Measurements from ENCODE around the gene PLAC1.
A peak's percentile ranks its signal among the peaks of the same experiment; 100 is the strongest.

Gene PLAC1

DNA sequence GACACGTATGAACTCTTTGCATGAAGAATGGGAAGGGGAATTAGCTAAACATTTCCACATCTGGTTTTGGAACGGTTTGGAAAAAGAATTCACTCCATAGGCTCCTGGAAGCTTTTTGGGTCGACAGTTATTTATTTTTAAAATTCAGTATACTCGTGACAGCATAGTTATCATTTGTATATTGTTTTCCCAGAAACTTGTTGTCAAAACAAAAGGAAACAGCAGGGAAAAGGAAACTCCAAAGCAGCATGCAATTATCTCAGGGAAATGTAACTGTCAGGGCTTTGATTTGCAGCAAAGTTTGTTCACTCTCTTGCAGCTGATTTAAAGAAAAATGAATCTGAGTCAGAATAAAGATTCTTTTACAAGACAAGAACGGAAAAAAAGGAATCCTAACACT lies 86.5 kb downstream of the PLAC1 start:
- no peak for DNase-seq

DNA sequence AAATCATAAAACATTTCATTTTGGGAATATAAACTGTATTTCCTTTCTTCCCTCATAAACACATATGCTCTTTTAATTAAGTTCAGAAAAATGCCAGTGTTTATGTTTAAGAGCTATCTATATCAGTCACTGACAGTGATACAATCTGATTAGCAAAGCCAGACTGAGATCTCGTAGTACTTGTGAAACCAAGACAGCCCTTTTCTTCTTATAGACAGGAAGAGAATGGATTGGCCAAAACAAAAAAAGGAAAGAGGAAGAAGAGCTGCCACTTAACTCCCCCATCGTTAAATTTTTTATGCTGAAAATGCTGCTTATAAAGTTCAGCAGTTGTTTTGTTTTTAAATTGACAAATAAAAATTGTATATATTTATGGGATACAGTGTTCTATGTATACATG lies 87.4 kb downstream of the PLAC1 start:
- DNase-seq: peak; percentile 46

DNA sequence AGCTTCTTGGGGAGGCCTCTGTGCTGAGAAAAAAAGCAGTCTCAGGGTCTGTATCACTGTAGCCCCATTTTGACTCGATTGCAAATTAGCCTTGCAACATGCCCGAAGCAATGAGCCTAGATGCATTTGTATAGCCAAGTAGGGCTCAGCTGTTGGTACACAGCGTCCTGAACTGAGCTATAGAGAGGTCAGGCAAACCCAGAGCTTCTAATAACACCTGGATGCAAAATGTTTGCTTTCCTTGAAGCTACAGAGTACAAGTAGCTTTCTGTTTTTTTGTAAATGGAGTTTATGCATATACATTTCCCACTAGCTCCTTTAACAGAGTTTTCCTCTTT lies 87.8 kb downstream of the PLAC1 start:
- no peak for DNase-seq

DNA sequence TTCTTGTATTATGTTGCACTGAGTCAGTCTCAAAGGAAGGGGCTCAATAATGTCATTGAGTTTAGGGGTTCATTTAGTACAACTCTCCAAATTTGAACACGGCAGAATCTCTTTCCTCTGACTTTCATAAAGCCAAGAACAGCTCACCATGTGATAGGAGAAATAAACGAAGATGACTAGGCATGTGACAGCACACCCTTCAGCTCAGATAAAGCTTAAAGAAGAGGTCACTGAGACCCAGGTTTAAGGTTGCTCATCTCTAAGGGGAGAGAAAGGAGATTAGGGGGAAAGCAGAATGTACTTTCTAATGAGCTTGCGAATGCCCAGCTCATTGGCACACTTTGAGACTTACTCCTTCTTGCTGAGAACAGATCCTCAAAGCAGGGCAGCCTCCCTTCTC lies 89.0 kb downstream of the PLAC1 start:
- DNase-seq: no peak

DNA sequence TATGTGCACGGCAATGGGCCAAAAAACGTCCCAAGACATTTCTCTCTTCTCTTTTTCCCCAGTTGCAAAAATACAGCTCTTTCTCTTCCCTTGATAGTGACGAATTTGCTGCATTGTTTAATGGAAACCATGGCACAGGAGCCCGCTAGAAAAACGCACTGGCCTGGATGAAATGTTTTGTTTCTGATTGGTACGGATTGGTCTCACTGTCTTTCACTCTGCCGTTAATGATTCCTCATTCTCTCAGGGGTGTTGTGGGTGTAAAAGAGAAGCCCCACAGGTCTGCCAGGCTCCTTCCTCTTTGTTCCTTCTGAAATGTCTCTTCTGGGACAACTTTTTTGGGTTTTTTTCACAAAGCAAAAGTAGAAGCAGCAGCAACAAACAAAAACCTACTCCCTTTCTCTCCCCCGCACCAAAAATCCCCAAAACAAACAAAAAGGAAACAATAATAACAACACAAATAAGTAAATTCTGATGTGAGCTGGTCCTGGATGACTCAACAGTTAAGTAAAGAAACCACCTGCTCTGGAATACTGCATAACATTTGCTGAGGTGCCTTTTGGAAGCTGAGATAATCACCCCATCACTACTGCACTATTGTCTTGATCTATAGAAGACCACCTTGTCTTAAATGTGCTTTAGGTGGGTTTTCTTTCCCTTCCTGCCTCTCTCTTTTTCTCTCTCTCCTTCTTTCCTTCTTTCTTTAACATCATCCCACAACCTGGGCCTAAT lies 89.8 kb downstream of the PLAC1 start:
- DNase-seq: no peak

DNA sequence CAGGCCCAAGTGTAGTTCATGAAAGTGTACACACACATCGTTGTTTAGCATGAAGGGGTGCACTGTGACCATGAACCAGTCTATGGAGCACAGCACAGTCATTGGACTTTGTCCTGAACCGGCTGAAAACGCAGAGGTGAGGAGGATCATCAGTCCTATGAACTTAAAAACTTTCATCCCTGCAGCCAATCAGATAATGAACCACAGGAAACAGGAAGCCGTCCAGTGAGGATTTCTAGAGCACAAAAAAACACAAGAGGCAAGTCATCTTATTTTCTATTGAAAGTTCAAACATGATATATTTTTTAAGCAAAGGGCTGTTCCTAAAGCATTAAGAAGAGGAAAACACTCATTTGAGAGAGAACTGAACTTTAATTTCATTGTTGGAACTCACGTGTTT lies 91.8 kb downstream of the PLAC1 start:
- no peak for DNase-seq

DNA sequence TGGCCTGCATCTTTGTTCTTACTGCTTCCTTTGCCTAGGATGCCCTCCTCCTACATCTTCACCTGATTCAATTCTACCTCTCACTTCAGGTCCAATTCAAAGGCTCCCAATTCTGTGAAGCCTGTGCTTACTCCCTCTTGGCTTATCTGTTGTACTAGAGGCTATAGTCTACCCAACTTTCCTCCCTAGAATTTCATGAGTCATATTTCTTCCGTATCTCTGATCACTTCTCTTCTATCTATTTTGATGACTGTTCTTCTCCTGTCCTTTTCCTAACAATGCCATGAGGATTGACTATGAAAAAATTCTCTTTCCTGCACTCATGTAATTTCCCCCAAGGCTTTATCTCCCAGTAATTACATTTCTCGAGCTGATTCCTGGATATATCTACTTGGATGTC lies 96.3 kb downstream of the PLAC1 start:
- no peak for DNase-seq

DNA sequence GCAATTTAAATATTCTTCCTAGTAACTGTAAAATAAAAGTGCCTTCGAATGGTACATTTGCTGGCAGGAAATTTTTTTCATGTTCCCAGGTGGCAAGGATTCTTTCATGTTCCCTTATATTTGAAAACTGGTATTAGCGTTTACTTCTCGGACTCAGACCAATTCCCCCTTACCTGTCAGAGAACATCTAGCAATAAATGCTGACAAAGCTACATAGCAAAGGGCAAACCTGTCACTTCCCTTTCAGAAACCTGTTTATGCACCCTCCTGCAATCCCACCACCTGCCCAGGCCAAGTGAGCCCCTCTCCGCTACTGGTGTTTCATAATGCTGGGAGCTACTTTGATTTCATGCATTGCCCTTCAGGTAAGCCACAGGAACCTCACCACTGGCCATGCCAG lies 100.1 kb downstream of the PLAC1 start:
- DNase-seq: no peak

DNA sequence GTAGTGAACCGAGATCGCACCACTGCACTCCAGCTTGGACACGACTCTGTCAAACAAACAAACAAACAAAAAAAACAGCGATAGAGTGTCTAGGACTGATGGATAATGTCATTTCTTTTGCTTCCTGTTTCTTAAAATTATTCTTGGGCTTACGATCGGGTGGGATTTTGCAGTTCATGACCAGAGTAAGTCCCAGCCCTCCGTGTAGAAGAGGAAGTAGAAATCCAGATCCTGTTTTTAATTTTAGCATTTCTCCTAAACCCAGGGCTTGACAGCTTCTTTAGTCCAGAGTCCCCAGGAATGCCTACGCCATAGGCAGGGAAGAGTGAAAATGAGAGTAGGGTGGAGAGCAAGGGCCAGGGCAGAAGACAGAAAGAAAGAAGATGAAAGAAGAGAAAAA lies 104.0 kb downstream of the PLAC1 start:
- DNase-seq: peak; percentile 26

DNA sequence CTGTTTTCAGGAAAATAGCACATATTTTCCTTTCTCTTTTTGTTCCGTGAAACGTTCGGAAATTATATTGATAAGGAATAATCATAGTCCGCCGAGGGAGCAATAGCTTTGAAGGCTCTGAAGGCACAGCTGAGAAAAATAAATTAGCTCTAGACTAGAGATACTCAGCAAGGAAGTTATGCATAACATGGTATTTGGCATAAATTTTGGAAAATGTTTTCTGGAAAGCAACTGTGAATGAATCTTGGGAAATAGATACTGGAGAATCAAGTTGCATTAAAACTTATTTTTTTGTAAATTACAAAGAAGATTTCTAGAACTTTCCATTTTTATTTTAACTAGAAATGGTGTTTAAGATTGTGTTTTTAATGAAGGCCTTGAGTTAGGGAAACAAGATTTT lies 105.9 kb downstream of the PLAC1 start:
- no peak for DNase-seq

DNA sequence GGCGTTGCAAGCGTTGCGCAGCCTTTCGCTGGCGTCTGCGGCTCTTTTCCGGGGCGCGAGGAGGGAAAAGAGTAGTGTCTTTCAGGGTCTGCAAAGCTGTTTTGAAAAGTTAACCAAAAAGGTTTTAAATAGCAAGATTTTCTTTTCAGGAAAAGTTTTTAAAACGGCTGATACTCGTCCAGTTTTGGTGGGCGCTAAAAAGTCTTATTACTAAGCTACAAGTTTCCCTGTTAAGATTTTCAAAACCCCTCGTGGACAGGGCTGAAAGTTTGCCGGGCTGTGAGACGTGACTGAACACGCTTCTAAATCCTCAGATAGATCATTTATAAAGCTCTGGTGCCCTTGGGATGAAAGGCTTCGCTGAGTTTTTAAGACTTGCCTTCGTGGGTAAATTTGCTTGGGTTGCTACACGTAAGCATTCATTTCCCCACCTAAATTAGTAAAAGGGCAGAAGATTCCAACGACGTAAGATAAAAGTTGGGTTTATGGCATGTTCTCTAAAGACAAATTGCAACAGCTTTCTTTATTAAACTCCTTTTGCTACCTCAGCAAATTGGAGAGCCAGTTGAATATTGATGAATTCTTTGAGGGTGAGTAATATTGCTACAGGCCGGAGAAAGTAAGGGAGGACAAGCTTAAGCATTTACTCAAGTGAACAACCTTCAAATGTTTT lies 106.8 kb downstream of the PLAC1 start:
- DNase-seq: no peak

DNA sequence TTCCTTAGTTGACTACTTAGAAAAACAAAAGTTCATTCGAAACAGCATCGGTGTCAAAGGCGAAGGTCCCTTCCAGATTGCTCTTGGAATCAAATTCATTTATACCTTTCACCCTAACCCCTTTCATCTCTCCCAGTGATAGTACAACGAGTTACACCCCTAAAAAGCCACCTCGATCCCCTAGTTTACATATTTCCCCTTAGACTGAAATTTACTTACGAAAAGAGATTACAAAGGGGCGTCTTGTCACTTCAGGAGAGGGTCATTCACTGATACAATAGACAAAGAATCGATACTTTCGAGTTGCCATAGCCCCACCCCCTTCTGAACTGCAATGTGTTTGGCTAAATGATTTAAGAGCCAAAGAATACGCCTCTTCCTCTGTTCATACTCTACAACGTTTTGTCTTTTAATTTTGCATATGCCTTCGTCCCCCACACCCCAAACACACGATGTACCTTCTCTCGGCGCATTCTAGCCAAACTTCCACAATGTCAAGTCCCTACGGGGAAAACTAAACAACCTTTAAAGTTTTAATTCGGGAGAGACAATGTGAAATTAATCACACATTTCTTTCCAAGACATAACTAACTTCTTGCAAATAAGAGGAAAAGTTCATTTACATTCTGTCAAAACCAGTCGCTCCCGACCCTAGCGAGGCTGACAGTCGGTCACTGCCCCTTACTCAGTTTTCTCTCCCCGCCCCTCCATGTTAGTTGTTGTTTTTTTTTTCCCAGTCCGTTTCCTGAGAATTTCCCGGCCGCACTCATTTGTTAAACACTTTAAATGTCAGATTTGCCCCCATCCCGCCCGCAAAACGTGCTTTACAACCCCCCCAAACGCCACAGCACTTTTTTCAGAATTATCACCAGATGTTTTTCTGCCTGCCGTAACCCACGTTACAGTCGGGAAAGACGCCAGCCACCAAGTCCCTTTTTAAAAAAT lies 109.7 kb downstream of the PLAC1 start:
- peak; percentile 19 for DNase-seq

DNA sequence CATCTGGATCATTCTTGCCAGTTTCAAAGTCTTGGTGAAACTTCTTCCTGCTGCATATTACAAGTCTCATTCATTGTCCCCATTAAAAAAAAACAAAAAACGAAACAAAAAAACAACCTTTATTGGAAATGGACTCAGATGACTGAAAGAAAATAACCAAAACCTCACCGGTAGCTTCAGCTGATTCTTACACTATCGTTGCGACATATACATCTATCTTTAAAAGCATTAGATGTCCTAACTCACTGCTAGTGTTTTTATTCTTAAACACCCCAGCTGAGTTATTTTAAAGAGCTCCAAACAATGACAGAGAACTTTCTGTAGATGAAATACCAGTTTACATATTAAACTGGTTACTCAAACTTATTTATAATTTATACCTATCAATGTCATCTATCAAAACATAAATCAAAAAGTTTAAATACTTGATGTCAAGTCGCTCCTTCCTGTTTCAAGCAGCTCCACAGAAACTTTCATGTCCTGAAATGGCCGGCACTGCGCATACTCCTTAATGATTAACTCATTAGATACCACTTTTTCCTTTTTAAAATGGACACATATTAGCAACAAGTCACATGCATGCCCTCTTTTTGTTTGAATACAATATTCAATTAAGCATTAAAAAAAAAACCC lies 111.1 kb downstream of the PLAC1 start:
- DNase-seq: peak; percentile 5

DNA sequence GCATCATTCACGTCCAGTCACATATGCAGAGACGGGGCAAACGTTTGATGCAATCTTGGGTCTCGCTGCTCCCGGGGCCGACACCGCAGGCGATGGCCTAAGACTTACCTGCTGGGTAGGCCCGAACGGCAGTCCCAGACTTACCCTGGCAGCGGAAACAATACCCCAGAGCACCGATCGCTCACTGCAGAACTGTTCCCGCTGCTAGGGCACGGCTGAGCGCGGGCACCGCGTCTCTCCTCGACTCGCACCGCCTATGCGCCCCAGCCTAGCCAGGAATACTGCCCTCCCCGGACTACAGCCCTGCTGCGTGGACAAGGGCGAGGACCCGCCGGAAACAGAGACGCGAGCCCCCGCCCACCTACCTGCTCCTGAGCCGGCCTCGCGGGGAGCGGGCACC lies 112.1 kb downstream of the PLAC1 start:
- no peak for DNase-seq

DNA sequence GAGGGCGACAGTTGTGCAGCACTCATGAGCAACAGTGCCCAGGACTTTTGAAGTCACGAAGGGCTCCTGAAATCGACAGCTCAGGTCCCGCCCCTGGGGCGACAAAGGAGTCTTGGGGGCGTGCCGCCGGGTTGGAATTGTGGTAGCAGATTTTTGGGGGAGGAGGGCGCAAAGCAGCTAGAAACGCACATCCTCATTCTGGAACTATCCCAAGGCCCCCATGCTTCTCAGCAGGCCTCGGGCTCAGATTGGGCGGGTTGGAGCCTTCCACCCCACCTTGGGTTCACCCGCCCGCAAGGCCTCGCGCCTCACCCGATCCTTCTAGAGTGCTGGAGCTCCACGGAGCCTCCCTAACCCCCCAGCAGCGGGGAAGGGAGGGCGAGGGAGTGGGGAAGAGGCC lies 112.8 kb downstream of the PLAC1 start:
- DNase-seq: no peak

DNA sequence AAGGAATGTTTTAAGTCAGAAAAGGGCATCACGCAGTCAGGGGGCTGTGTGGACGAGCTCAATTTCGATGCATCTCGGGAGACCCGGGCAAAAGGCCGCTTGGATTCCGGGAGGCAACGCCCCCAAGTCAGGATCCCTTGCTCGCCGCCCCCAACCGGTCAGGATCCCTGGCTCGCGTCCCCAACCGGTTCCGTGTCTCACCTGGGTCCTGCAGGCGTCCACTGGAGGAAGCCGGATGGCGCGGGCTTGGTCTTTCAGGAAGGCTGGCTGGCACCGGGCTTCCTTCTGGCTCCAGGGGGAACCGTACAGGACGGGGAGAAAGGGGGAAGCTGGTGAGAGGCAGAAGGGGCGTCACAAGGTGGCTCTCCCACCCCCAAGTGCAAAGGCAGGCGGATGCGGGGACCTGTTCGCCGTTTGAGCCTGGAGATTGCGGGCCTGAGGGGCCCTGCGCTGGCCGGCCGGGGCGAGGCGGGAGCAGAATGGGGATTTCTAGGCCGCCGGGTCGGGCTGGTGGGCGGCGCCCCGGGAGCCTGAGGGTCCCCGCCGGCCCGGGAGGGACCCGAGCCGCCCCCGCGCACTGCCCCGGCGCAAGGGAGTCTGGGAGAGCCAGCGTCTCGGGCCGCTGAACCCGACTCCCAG lies 113.6 kb downstream of the PLAC1 start:
- no peak for DNase-seq

DNA sequence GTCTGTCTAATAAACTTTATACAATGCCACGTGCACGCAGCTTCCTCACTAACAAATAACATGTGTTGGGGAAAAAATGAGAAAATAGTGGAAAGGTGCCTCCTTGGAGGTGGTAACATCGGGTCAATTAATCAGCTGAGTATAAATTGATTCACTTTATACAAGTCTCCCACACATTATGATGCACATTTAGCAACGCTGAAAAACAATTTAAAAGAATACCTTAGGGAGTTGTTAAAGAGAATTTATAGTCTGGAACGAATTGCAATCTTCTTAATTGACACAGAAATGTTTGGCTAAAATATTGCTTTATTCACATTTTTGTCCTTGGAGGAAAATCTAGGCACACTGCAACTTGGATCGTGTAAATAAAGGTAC lies 114.1 kb downstream of the PLAC1 start:
- DNase-seq: no peak

DNA sequence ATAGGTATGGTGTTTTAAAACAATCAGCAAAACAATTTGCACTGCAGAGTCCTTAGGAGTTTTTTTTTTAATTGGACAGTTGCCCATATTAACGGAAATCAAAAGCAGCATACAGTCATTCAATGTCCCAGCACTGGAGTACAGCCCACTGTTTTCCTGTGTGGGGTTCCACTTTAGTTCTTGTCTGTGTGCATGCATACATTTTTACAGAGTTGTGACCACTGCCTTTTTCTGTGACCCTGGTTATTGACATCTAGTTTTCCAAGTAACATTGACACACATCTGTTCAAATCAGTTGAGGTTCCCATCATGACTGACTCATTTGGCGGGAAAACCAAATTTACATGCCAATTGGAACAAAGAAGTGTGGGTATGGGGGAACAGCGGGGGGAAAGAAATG lies 115.0 kb downstream of the PLAC1 start:
- DNase-seq: no peak

DNA sequence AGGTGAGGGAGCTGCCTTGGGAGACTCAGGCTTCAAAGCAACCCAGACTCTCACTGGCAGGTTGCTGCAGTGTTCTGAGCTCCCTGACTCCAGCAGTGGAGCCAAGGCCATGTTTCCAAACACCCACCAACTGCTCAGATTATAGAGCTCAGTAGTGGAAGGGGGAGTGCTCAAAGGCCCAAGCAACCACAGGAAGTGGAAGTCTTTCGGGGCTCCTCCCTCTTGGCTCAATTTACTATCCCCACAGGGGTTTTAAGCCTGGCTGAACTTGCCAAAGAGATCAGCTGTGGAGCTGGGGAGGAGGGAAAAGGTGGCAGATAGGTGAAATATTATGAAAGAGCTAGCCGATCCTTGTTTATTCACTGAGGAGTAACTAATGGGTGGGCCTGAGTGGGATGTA lies 115.8 kb downstream of the PLAC1 start:
- DNase-seq: no peak

DNA sequence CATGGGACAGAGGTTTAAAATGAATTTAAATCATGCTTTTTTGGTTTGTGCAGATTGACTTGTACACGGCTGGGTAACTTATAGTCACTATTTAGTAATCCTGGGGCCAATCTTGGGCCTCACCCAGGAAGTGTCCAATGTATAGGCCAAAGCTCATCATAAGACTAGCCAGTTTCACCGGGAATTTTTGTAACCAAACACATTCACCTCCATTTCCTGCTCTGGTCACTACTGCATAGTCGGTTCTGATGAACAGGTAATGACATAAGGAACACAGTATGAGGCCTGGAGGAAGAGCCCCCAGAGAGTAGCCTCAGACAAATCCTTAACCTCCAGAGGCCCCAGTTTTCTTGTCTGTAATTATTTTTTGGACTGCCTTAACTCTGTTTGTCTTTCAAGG lies 116.4 kb downstream of the PLAC1 start:
- DNase-seq: no peak

DNA sequence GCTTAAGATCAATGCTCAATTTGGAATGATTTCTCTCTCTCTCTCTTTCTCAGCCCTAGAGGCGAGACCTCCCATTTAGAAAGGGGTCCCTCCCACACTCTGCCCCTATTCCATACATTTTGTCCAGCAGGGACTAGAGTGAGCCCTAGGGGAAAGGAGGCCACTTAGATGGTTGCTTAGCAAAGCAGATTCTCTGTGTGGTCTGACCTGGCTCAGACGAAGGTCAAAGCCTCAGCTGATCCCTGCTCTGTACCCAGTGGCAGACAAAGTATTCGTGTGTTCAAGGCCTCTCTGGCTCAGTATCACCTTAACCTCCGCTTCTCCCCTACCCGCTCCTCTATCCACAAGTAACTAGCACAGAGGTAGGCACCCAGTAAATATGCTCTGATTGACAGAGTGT lies 120.0 kb downstream of the PLAC1 start:
- DNase-seq: no peak

DNA sequence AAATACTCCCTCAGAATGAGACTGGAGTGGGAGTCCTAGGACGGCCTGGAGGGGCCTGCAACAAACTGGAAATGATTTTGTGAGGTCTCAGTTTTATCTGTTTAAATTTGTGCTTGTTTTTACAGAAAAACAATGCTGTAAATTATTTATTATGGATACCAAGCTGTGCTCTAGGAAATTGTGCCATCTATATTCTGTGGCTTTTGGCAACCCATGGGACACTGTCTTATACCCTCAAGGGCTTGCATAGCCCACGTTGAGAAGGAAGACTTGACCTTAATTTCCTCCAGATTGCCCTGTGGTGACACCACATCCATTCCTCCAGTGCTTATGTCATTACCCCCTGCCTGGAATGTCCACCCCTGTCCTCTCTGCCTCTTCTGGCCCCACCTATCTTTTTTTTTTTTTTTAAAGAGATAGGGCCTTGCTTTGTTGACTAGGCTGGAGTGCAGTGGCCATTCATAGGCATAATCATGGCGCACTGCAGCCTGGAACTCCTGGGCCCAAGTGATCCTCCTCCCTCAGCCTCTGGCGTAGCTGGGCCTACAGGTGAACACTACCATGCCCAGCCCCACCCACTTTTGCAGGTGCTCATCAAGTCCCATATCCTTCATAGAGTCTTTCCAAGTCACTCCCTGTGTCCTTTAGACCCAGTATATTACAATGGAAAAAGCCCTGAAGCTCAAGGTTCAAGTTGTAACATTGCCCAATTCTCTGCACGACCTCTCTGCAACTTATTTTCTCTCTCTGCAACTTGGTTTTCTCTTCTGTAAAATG lies 120.9 kb downstream of the PLAC1 start:
- DNase-seq: no peak
